ENCODE measurements around the gene BCL7A. TPM values are rescaled to one million over a fixed set of nuclear protein-coding genes. Genes with fewer than 3 reads are reported as not detected.

Gene BCL7A
- total and polyA plus RNA-seq, 2 of the 8 experiments (the other 6 are each of a cell fraction or from before 2014, with no cell fraction given): 11.9 to 12.7 TPM

GRCh38 chr12:122028905-122029560 lies 7.3 kb downstream of the BCL7A start:
- H3K56ac ChIP-seq (replicated peaks; ENCODE audit: insufficient read length, low read depth, low read length): no peak overlapping the region
- peaks cover 15 to 27% of the 10 kb centered on the region in 2 experiments for H4K20me1 ChIP-seq (replicated peaks in 1 of 2; ENCODE audit: control insufficient read depth in 1 of 2, insufficient read depth in 2 of 2, low read length in 2 of 2)
- H2BK120ac ChIP-seq (replicated peaks; ENCODE audit: low read depth, low read length): no peak overlapping the region
- H3K18ac ChIP-seq (ENCODE audit: extremely low read depth, low read length): no peak overlapping the region
- H3K23ac ChIP-seq (ENCODE audit: insufficient read length): no peak overlapping the region
- WGBS, 2 experiments (ENCODE audit: extremely low coverage in 1 of 2, insufficient coverage in 1 of 2, insufficient read length in 1 of 2, insufficient replicate concordance in 2 of 2, low coverage in 1 of 2, low lambda C conversion rate in 2 of 2, missing lambda C conversion rate in 1 of 2): 91% methylated on average over 23 of the region's 23 CpGs; no CpG with 5 or more reads in 1 of the 2 experiments
- no peak overlapping the region for H2BK20ac ChIP-seq (ENCODE audit: low read length)
- H3K4ac ChIP-seq (replicated peaks; ENCODE audit: insufficient read length, low read depth, low read length): no peak overlapping the region
- ChIA-PET CTCF (ENCODE audit: partially characterized antibody) (interaction anchor here (0.5 to 1.8 kb wide), 5 partner anchors 15 to 939 kb away, joined by 3 to 9 read pairs (median 3); no protein-coding TSS in a partner anchor), POLR2A (ENCODE audit: partially characterized antibody) (interaction anchor here (1.6 kb wide), 1 partner anchor 8 kb away, joined by 3 read pairs; the partner anchor contains the start of gene BCL7A)
- H3K79me2 ChIP-seq (ENCODE audit: control insufficient read depth in 1 of 2, insufficient read depth in 2 of 2, low read length in 2 of 2): peaks cover 3 to 49% of the 10 kb centered on the region in 2 experiments
- no peaks in the 10 kb centered on the region for H3K9me3 ChIP-seq (ENCODE audit: insufficient read depth in 2 of 2, low read depth in 1 of 2, low read length in 1 of 2)
- peaks cover 0 to 9% (median 5%) of the 10 kb centered on the region in 4 experiments; a peak in 6 of 7 replicates for H3K4me1 ChIP-seq (replicated peaks in 1 of 4; ENCODE audit: control insufficient read depth in 3 of 4, insufficient read depth in 4 of 4, low read length in 3 of 4)
- H2BK5ac ChIP-seq (ENCODE audit: low read depth, low read length): no peak overlapping the region
- 0 out of 2 replicates have a peak, but pooled peaks cover 1% of the 10 kb centered on the region for H3K23me2 ChIP-seq (ENCODE audit: low read depth, low read length)
- DNase-seq (ENCODE audit: low read depth in 1 of 2, low spot score in 2 of 2): no peak
- no peak overlapping the region for H3K14ac ChIP-seq (ENCODE audit: insufficient read length)
- H3K9ac ChIP-seq (replicated peaks in 1 of 4; ENCODE audit: extremely low read depth in 1 of 4, low read depth in 3 of 4, low read length in 3 of 4): no peak overlapping the region
- no peak overlapping the region for H4K5ac ChIP-seq (ENCODE audit: insufficient read length, low read depth, low read length)
- H2BK15ac ChIP-seq (ENCODE audit: low read length): no peak overlapping the region; the same call in 1 of the 2 replicates
- no peak overlapping the region for H2AK5ac ChIP-seq (ENCODE audit: low read depth, low read length)
- no peak for TF ChIP-seq TAF7 (optimal IDR thresholded peaks at IDR 0.05; ENCODE audit: borderline replicate concordance, low read depth, low read length)
- peaks cover 13% of the 10 kb centered on the region for H3K79me1 ChIP-seq (ENCODE audit: low read depth, low read length)
- no peak for FAIRE-seq
- no peak overlapping the region for H3K4me2 ChIP-seq (ENCODE audit: insufficient read depth in 1 of 2, low read depth in 2 of 2, low read length in 2 of 2)
- no peak overlapping the region for H4K8ac ChIP-seq (ENCODE audit: extremely low read depth, insufficient read depth, low read length)
- no peak overlapping the region for H4K91ac ChIP-seq (replicated peaks; ENCODE audit: insufficient read length, low read length)
- H3K4me3 ChIP-seq (ENCODE audit: extremely low read depth in 1 of 4, insufficient read depth in 2 of 4, low read depth in 3 of 4, low read length in 4 of 4): no peak overlapping the region
- H3K27me3 ChIP-seq (replicated peaks in 1 of 4; ENCODE audit: control insufficient read depth in 3 of 4, extremely low read depth in 1 of 4, insufficient read depth in 3 of 4, low read length in 3 of 4): no peaks in the 10 kb centered on the region; a peak in 1 of 7 replicates
- no peaks in the 10 kb centered on the region for H3K36me3 ChIP-seq (ENCODE audit: control insufficient read depth in 2 of 4, insufficient read depth in 4 of 4, low read length in 3 of 4)
- no peak overlapping the region for H2BK12ac ChIP-seq (ENCODE audit: low read depth, low read length)
- H3K27ac ChIP-seq (ENCODE audit: low read depth, low read length): no peak overlapping the region
- H2AFZ ChIP-seq (ENCODE audit: low read length): no peak overlapping the region
